ENCODE measurements around the gene RAB31.

GRCh38 chr18:9810299-9810698 is 102.2 kb downstream of the RAB31 start:
- TF ChIP-seq, protein P1, sequence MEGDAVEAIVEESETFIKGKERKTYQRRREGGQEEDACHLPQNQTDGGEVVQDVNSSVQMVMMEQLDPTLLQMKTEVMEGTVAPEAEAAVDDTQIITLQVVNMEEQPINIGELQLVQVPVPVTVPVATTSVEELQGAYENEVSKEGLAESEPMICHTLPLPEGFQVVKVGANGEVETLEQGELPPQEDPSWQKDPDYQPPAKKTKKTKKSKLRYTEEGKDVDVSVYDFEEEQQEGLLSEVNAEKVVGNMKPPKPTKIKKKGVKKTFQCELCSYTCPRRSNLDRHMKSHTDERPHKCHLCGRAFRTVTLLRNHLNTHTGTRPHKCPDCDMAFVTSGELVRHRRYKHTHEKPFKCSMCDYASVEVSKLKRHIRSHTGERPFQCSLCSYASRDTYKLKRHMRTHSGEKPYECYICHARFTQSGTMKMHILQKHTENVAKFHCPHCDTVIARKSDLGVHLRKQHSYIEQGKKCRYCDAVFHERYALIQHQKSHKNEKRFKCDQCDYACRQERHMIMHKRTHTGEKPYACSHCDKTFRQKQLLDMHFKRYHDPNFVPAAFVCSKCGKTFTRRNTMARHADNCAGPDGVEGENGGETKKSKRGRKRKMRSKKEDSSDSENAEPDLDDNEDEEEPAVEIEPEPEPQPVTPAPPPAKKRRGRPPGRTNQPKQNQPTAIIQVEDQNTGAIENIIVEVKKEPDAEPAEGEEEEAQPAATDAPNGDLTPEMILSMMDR (optimal IDR thresholded peaks at IDR 0.05 in 1 of 3, IDR thresholded peaks at IDR 0.05 in 1 of 3, conservative IDR thresholded peaks at IDR 0.05 in 1 of 3; ENCODE audit: extremely low read depth in 1 of 3, insufficient read depth in 2 of 3, low read length in 3 of 3): no peak
- no peak for TF ChIP-seq EZH2 (IDR thresholded peaks at IDR 0.05; ENCODE audit: low read length)

Measured in keratinocyte (primary cell).